HCEC 1CT (cell line): Measurements from ENCODE around the gene ITGA7.

Source experiments
- DNase-seq: peaks from one replicate; pipeline ENCODE4 v3.0.0-alpha.2; 2017

ITGA7 gene

DNA sequence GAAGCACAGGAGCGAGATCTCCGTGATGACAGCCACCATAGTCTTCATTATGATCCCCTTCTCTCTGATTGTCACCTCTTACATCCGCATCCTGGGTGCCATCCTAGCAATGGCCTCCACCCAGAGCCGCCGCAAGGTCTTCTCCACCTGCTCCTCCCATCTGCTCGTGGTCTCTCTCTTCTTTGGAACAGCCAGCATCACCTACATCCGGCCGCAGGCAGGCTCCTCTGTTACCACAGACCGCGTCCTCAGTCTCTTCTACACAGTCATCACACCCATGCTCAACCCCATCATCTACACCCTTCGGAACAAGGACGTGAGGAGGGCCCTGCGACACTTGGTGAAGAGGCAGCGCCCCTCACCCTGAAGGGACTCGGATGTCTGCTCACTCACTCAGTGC is 70.2 kb downstream of the ITGA7 start:
- DNase-seq, result no peak

DNA sequence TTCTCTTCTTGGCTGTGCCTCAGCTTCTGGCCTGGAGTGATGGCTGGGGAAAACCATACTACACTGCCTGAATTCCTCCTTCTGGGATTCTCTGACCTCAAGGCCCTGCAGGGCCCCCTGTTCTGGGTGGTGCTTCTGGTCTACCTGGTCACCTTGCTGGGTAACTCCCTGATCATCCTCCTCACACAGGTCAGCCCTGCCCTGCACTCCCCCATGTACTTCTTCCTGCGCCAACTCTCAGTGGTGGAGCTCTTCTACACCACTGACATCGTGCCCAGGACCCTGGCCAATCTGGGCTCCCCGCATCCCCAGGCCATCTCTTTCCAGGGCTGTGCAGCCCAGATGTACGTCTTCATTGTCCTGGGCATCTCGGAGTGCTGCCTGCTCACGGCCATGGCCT is 70.9 kb downstream of the ITGA7 start, which contains the start of gene OR10P1:
Gene OR10P1 (plus strand): TSS at position 40 of the 400 bp plus-strand sequence. CDS start 0 bp downstream, at position 40.
- no peak for DNase-seq

DNA sequence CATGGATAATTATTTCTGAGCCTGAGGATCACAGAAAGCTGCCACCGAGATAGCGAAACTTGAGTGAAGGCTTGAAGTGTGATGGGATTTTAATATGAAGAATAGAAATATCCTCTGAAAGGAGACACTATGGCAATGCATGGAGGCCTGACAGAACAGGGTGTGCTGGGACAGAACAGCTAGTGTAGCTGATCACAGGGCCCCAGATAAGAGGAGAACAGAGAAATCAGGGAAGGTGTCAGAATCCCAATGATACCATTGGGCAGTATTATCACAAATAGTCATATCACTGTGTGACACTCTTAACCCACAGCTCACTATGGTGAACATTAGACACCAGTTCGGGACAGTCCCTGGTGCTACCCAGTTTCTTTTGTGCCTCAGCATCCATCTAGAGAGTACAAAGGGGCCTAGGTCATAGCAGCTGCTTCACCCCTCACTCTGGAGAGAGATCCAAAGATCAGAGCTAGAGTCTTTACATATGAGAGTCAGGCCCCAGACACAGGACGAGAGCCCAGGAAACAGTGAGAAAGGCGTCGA is 71.5 kb downstream of the ITGA7 start:
- no peak for DNase-seq
